Measurements from ENCODE around the gene HIKESHI.

DNA sequence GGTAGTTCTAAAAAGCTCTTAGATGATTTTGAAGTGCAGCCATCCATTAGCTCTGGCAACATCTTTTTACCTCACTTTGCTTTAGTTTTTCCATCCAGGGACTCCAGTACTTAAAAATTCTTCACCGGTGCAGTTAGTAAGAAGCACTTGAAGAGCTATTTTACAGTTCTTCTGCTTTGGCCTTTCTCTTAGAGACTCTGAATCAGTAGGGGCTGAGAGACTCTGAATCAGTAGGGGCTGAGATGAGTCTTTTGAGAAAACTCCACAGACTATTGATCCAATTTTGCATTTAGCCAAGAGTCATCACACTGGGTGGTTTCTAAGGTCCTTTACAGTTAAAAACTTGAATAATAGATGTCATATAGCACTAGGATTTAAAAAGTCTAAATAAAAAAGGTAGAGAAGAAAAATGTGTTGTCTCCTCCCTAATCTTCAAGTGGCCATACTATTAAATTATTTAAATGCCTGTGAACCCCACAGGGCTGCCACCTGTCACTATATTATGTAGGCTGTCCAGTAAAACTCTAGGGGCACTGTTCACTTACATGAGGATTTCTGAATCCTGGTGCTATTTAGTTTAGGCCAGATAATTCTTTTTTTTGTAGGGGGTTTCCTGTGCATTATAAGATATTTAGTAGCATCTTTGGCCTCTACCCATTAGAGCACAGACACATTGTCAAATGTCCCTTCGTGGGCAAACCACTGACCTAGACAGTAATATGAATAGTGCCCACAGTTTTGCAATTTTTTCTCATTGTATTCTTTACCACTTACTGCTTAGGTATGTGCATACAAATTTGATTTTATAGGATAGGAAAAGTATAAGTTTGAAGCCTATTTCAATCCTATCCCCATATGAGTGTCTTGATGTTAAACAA, 26.3 kb upstream of the HIKESHI start:
- TF ChIP-seq CTCF (IDR thresholded peaks at IDR 0.05 in 8 of 11, conservative IDR thresholded peaks at IDR 0.05 in 3 of 11), result no peak
- TF ChIP-seq POLR2A (IDR thresholded peaks at IDR 0.05), result no peak
- no peak for TF ChIP-seq POLR2AphosphoS5 (IDR thresholded peaks at IDR 0.05)
